ENCODE data around the gene SIGLEC5. TPM values are rescaled to one million over a fixed set of nuclear protein-coding genes. Genes with fewer than 3 reads are reported as not detected.

SIGLEC5 gene
- total and polyA plus RNA-seq, 2 of the 8 experiments (the other 6 are each of a cell fraction or from before 2014, with no cell fraction given): not detected

GRCh38 chr19:51664131-51664530 is 33.9 kb upstream of the SIGLEC5 start (continued):
- no peak for TF ChIP-seq JUN (IDR thresholded peaks at IDR 0.05; ENCODE audit: low read depth, low read length)
- TF ChIP-seq TEAD4 (IDR thresholded peaks at IDR 0.05; ENCODE audit: low read depth, low read length): no peak
- TF ChIP-seq, protein P1, sequence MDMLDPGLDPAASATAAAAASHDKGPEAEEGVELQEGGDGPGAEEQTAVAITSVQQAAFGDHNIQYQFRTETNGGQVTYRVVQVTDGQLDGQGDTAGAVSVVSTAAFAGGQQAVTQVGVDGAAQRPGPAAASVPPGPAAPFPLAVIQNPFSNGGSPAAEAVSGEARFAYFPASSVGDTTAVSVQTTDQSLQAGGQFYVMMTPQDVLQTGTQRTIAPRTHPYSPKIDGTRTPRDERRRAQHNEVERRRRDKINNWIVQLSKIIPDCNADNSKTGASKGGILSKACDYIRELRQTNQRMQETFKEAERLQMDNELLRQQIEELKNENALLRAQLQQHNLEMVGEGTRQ (IDR thresholded peaks at IDR 0.05; ENCODE audit: low read length): no peak
